Pulmonary artery endothelial cell (primary cell): ENCODE results near the gene COL28A1. TPM values are rescaled to one million over a fixed set of nuclear protein-coding genes. Genes with fewer than 3 reads are reported as not detected.
"Not testable (repeated sequence)": the region's sequence is repeated elsewhere in the genome, so short reads cannot be mapped to it uniquely, and the experiment has no call there.

Experiments
- DNase-seq: peaks from one replicate; pipeline ENCODE4 v3.0.0-alpha.2; 2011; ENCODE audit warnings: low read depth, low spot score
- total RNA-seq: library from RNA; depleted of rRNA; stranded (reverse); fragments of >200 nt; gene quantifications from 2 replicates; pipeline ENCODE4 v1.2.3, GENCODE V29; 2014

COL28A1 gene
- total RNA-seq, 1 donor from 2014 or later = not detected

DNA sequence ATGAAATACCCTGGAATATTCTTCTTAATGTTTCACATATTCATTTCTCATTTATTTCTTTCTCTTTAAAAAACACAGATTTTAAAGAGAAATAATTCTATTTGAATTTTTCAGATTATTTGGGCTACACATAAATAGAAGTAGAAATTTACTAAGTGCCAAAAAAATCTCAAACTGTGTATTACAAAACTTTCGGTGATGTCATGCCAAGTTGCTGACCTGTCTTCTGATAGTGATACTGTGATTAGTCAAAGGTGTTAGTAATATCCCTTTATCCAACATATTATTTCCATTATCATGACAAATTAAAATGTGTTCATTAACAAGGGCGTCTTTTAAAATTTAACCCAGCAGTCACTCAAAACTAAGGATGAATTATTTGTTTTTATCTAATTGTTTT is 60.1 kb downstream of the COL28A1 start:
- DNase-seq = no peak

DNA sequence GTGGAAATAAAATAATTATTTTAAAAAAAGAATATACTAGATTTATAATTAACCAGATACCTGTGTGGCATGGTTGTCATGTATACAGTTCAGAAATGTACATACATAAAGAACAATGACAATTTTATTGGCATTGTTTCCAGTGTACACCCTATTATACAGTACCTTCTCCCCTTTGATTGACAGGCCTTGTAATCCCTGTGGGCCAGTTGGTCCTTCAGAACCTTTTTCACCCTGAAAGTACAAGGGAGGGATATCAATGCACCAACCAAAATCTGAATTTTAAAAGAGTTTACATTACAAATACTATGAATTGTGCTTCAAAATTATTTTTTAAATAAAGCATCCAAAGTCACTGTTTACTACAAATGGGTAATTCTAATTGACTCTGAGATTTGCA is 61.2 kb downstream of the COL28A1 start:
- no peak for DNase-seq

GRCh38 chr7:7464991-7465765 is 70.5 kb downstream of the COL28A1 start:
- DNase-seq = not testable (repeated sequence)

GRCh38 chr7:7454000-7454399 is 81.7 kb downstream of the COL28A1 start:
- no peak for DNase-seq

DNA sequence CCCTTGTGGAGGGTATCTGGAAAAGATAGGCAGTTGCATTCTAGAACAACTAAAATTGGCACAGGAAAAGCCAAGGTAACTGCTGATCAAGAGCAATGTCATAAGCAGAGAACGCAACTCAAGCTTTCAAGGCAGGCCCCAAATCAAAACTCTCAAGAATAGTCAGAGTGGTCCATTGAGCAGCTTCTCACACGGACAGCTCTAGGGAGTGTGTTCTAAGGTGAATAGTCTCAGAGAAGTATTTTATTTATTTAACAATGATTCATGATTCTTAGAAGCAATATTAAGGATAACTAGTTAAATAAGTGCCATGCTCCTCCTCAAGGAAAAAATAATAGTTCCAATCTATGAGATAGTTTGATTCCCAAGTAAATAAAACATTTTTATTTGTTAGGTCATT is 83.0 kb downstream of the COL28A1 start:
- no peak for DNase-seq

- no peak for DNase-seq
These were observed 83.6 kb downstream of the COL28A1 start for GRCh38 chr7:7452119-7452518.

DNA sequence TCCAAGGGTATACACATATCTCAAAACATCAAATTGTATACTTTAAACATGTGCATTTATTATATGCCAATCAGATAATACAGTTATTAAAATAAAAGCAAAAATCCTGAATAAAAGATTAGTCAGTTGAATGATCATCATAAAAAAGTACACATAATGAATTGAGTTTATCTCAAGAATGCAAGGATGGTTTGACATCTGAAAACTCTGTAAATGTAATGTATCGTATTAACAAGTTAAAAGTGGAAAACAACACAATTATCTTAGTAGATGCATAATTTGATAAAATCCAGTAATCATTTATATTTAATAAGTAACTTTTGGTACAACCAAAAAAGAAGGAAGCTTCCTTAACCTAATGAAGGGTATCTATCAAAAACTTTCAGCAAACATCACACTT is 86.6 kb downstream of the COL28A1 start:
- no peak for DNase-seq

- DNase-seq = no peak
These were observed 89.1 kb downstream of the COL28A1 start for GRCh38 chr7:7446616-7447015.

- DNase-seq = peak; percentile 22
These were observed 91.8 kb downstream of the COL28A1 start for GRCh38 chr7:7443806-7444350.

GRCh38 chr7:7439564-7439963 is 96.1 kb downstream of the COL28A1 start:
- DNase-seq = no peak

DNA sequence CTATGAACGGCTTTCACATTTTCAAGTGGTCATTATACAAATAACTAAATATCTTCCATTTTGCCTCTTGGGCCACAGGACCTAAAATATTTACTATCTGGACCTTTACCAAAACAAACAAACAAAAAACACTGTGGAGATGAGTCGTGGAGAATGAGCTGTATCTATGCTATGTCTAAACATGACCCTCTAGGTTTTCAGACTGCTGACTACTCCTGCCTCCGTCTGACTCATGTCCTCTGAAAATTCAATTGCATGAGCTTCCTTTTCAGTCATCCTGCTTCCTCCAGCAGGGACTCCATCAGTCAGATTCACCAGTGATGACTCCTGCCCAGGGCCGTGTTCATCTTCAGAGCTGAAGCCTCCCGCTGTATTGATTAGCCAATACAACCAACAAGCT is 96.8 kb downstream of the COL28A1 start:
- peak; percentile 79 for DNase-seq

GRCh38 chr7:7435978-7436377 is 99.7 kb downstream of the COL28A1 start:
- DNase-seq = no peak

GRCh38 chr7:7434329-7434728 is 101.3 kb downstream of the COL28A1 start:
- DNase-seq = no peak

GRCh38 chr7:7433811-7434210 is 101.9 kb downstream of the COL28A1 start:
- no peak for DNase-seq

DNA sequence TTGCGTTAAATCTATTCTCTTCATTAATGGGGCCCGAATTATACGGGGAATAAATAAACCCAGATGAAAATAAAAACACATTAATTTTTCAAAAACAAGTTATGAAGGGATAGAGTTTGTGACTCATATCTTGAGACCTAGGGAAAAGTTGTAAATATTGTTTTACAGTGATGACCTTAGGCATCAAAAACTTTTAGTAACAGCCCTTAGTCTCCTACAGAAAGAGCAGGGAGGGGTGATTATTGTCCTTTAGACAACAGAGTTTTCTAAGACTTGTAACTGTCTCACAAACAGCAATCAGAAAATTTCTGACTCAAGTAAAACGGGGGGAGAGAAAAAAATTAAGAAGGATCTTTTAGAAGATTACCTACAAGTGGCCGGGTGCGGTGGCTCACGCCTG is 102.7 kb downstream of the COL28A1 start:
- DNase-seq = no peak

- DNase-seq = no peak
These were observed 106.9 kb downstream of the COL28A1 start for GRCh38 chr7:7428806-7429205.

GRCh38 chr7:7427363-7427762 is 108.3 kb downstream of the COL28A1 start:
- DNase-seq = no peak

- DNase-seq = no peak
These were observed 109.0 kb downstream of the COL28A1 start for GRCh38 chr7:7426676-7427075.

- DNase-seq = no peak
These were observed 110.4 kb downstream of the COL28A1 start for GRCh38 chr7:7425321-7425720.

DNA sequence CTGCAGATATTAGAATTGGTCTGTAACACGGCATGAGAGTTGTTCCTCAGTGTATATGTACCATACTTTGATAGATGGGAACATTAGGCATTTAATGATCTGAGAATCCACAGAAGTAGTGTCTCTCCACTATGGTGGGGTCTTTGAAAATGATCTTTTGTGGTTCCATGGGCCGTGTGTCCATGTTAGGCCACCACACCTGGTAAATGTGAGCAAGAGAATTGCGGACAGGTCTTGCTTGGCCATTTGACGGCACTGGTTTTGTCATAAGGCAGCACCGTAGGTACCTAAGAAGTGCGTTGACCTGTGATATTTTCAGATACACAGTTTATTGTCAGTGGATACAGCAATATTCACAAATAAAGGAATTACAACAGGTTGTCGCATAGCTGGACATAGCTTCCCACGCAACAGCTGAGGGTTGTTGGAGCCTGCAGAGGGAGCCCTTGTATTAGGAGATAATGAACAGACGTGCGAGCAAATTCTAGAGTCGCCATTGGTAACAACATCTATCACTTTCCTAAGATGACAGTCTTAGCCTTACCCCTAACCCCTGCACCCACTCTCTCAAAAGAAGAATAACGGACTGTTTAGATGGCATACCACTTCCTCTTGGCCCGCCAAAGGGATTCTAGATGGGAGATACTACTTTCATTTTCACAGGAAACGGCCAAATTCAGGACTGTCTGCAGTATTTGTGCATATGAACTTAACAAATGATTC is 111.4 kb downstream of the COL28A1 start:
- DNase-seq = peak; percentile 10

DNA sequence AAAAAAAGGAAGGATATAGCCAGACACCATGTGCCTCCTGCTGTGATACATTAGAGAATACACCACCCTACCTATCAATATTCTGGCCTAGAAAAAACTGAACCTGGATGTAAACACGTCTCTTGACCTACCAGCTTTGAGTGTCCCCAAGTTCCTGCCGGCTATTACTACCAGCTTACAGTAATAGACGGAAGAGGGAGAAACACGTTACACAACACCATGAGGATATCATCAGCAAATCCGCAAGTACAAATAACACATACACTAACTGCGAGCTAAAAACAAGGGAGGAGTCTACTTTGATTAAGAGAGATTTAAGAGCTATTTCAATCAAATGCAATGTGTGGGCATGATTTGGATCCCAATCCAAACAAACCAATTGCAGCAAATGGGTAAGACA is 113.0 kb downstream of the COL28A1 start:
- no peak for DNase-seq

- DNase-seq = no peak
These were observed 113.8 kb downstream of the COL28A1 start for GRCh38 chr7:7421826-7422225.

GRCh38 chr7:7418997-7419396 is 116.7 kb downstream of the COL28A1 start:
- no peak for DNase-seq
